LNCAP (cell line): Measurements from ENCODE around the gene HSPH1.

ENCODE experiments used
- TF ChIP-seq, protein P1 (sequence below): fragments of 450-650 bp; IDR thresholded peaks from 2 replicates; pipeline ENCODE4 v1.5.1; 2017; ENCODE audit warnings: mild to moderate bottlenecking

HSPH1 gene

DNA sequence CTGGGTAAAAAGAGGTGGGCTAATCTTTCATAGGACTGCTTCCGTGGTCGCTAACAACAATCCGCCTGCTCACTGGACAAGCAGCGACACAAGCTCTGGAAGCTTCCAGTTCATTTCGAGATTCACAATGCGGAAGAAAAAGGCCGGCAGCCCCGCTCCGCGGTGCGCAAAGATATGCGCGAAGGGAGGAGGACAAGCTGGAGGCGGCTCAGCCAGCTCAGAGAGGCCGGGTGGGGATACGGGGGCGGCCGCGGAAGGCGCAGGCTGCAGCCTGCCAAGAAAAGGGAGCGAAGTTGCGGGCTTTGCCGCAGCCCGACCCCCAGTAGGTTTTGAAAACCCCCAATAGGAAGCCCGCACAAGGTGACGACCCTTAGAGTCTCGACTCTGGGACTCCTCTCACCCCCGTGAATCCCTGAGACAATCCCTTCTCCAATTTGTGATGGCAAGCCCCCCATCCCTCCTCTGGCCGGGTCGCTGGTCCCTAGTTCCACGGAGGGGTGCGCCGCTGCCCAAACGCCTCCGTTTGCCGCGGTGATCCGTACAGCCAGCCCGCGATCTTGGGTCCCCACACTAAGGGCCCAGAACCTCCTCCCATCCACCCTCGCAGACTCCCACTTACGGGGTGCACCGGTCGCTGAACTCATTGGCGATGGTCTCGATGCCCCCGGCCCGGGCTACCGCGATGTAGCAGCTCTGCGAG, 697 bp downstream of the HSPH1 start:
- TF ChIP-seq, protein P1, sequence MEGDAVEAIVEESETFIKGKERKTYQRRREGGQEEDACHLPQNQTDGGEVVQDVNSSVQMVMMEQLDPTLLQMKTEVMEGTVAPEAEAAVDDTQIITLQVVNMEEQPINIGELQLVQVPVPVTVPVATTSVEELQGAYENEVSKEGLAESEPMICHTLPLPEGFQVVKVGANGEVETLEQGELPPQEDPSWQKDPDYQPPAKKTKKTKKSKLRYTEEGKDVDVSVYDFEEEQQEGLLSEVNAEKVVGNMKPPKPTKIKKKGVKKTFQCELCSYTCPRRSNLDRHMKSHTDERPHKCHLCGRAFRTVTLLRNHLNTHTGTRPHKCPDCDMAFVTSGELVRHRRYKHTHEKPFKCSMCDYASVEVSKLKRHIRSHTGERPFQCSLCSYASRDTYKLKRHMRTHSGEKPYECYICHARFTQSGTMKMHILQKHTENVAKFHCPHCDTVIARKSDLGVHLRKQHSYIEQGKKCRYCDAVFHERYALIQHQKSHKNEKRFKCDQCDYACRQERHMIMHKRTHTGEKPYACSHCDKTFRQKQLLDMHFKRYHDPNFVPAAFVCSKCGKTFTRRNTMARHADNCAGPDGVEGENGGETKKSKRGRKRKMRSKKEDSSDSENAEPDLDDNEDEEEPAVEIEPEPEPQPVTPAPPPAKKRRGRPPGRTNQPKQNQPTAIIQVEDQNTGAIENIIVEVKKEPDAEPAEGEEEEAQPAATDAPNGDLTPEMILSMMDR: no peak

DNA sequence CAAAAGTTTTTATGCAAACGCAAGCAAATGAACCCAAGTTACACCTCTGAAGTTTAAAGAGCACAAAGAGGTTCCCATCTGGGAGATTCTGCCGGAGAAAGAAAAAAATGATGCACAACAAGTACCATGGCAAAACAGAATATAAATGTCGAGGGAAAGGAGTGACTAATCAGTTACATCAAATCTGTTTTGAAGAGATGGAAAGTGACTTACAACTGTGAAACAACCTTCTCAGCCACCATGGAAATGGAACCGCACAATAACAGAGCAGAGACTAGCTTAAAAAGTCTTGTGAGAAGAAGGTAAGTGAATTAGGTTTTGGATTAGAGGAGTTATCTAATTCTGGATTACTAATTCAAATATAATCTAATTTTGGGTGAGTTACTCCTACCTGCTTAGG, 2.4 kb downstream of the HSPH1 start:
- TF ChIP-seq, protein P1: no peak

DNA sequence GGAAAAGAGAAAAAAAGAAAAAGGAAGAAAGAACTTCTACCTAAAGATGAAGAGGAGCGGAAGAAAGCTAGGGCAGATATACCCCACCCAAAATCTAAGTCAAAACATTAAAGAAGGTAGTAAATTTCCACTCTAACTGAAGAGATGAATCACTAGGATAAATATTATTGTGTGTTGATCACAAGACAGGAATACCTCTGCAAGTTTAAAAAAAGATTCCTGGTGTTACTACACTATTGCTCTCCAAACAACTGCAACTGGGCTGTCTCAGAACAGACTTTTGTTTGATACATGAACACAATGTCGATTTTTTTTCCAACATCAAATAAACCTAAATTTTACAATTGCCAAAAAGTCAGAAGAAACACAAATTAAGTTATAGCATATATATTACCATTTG, 6.8 kb downstream of the HSPH1 start:
- TF ChIP-seq, protein P1: no peak

DNA sequence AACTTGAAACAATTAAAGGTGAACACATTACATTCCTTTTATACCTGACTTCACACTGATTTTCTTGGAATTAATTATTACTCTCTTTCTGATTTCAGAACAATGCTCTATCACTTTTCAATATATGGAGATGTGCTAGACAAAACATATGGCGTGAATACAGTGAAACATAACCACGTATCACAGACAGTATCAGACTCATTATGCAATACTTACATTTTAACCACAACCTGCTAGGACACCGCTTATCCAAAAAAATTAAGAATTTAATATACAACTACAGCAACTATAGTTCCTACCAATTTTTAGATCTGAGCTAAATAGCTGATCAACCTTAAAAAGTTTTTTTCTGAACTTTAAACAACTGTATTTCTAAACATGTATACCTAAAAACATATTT, 9.9 kb downstream of the HSPH1 start:
- TF ChIP-seq, protein P1: no peak

DNA sequence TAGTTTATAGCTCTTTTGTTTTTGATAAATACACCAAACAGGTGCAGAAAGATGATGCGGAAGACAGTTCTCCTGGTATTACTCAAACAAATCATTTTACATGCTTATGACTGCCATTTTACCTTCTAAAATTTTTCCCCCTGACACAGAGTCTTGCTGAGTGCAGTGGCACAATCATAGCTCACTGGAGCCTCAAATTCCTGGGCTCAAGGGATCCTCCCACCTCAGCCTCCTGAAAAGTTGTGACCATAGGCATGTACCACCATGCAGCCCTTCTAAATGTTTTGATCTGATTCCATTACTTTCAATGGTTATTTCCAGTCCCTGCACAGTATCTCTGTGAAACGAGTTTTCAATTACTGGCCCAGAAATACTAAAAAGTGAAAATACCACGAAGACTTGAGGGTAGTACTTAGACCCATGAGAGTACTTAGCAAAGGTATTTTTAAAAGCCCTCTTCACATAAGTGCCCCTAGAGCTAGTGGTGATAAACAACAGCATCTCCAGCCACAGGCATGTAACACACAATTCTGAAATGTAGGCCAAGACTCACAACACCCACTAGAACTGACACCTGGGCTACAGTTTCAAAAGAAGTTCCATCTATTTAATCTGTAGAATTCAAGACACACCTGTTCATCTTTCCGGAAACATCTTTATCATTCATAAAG, 11.3 kb downstream of the HSPH1 start:
- TF ChIP-seq, protein P1: no peak

DNA sequence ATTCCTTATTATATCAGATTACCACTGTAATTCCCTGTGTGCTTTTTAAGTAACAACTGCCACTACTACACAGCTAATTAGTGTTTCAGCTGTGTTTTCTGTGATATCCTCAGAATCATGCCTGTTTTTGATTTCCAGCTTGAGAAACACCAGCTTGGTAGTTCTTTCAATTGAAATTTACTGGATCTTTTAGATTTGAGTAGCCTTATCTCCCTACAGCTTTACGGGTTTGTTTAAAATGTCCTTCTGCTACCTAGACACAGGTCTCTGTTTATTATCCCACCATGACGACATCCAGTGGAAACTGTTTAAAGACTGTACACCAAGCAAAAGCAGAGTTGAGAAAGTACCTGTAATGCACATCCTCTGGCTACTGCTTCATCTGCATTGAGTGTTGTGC, 12.1 kb downstream of the HSPH1 start:
- TF ChIP-seq, protein P1: no peak

DNA sequence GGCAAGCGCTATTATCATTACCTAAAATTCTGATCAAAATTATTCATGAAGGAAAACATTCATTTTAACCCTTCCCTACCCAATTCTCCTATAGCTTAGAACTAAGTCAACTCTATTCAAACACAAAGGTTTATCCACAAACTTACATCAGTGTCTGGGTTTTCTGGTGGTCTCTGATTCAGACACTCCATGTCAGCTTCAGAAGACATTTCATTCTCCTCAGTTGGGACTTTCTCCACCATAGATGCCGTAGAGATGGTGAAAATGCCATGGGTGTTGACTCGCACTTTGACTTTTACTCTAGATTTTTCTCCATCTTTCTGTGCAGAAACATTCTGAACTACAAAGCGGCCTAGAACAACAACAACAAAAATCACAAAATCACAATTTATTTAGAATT, 16.3 kb downstream of the HSPH1 start:
- TF ChIP-seq, protein P1: no peak
